Measurements from ENCODE around the gene MTHFR.

DNA sequence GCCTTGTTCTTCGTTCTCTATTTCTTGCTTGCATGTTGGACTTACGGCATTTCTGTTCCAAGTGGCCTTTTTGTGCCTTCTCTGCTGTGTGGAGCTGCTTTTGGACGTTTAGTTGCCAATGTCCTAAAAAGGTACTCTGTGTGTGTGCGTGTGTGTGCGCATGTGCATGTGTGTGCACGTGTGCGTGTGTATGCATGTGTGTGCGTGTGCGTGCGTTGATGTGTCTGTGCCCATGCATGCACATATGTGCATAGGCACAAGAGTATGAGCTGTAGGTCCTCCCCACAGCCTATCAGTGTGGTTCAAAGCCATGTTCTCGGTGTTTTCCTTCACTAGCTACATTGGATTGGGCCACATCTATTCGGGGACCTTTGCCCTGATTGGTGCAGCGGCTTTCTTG, 28.1 kb upstream of the MTHFR start:
- TF ChIP-seq EZH2 (IDR thresholded peaks at IDR 0.05; ENCODE audit: borderline replicate concordance, low read length): no peak
- TF ChIP-seq, protein P1, sequence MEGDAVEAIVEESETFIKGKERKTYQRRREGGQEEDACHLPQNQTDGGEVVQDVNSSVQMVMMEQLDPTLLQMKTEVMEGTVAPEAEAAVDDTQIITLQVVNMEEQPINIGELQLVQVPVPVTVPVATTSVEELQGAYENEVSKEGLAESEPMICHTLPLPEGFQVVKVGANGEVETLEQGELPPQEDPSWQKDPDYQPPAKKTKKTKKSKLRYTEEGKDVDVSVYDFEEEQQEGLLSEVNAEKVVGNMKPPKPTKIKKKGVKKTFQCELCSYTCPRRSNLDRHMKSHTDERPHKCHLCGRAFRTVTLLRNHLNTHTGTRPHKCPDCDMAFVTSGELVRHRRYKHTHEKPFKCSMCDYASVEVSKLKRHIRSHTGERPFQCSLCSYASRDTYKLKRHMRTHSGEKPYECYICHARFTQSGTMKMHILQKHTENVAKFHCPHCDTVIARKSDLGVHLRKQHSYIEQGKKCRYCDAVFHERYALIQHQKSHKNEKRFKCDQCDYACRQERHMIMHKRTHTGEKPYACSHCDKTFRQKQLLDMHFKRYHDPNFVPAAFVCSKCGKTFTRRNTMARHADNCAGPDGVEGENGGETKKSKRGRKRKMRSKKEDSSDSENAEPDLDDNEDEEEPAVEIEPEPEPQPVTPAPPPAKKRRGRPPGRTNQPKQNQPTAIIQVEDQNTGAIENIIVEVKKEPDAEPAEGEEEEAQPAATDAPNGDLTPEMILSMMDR (IDR thresholded peaks at IDR 0.05; ENCODE audit: low read length): no peak
